NCI-H187 (cell line): Measurements from ENCODE around the gene UBAC2.

ENCODE experiments used
- DNase-seq, 2 experiments: peaks; one replicate each; lab custom pipeline; 2025; lab: John Stamatoyannopoulos, UW

The UBAC2 gene

DNA sequence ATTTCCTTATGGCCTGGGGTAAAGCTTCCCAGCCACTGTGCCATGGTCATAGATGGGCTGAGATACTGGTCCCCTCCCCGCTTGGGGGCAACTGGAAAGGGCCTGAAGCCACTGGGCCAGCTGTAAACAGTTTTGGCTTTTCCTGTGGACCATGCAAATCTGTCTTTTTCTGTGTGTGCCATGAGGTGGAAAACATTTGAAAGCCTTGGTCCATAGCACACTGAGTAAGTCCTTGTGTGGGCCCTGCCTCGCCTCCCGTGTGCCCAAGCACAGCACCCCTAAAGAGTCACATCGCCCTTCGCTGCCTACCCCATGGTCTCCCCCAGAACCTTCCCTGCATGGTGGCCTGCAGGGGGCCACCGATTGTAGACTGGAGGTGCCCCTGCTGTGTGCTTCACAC lies 158.9 kb downstream of the UBAC2 start:
- no peak for DNase-seq

DNA sequence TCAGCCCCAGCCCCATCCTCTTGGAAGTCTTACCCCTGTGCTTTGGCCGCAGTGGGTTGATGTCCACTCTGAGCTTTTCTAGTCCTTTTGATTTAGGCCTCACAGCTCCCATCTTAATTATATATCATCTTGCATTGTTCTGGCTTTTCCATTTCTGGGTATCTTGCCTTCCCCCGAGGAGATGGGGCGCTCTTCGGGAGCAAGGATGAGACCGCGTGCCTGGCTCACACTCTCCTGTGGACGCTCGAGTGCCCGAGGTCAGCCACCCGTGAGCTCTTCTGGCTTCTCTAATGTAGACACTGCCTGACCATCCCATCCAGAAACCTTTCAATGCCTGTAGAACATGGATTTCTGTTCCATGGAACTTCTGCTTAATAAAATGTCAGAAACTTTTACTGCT lies 160.0 kb downstream of the UBAC2 start:
- DNase-seq, result no peak

DNA sequence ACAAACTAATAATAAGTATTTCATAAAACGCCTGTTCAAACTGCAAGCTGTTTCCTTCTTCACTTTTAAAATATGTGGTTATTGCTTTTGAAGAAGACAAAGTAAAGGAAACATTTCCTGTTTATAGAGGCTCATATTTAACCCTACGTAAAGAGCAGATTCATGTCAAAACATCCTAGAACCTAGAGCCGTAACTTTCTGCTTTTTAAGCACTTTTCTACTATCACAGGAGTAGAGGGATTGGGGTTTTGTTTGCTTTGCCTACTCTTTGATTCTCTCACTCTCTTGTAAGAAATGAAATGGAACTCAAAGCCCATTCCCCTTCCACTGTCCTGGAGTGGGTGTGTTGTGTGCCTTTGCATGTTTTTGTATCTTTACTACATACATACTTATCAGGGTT lies 160.5 kb downstream of the UBAC2 start:
- DNase-seq, result no peak

DNA sequence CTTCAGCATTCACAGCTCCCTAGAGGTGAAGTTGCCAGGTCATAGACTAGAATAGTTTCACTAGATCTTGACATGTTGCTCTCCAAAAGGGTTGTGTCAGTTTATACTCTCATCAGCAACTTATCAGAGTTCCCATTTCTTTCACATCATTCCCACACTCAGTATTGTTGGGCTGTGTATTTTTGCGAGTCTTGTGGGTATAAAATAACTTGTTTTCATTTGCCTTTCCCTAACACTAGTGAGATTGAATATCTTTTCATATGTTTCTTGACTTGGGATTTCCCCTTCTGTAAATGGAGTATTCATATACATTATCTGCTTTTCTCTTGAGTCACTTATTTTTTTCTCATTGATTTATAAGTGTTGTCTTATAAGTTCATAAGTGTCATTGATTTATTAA lies 161.7 kb downstream of the UBAC2 start:
- no peak for DNase-seq

DNA sequence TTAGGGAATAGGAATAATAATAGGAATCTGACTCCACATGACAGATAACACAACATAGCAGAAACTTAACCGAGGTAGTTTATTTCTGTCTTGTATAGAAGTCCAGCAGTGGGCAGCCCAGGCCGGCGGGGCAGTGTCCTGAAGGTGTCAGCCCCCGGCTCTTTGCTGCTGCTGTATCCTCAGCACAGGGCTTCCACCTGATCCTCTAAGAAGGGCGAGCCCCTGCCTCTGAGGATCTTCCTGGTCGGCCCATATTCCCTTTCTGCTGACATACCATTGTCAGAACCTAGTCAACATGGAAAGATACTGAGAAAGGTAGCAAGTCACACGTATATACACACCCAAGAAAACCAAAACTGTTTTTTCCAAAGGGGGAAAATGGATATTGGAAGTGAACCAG lies 162.7 kb downstream of the UBAC2 start:
- no peak for DNase-seq

DNA sequence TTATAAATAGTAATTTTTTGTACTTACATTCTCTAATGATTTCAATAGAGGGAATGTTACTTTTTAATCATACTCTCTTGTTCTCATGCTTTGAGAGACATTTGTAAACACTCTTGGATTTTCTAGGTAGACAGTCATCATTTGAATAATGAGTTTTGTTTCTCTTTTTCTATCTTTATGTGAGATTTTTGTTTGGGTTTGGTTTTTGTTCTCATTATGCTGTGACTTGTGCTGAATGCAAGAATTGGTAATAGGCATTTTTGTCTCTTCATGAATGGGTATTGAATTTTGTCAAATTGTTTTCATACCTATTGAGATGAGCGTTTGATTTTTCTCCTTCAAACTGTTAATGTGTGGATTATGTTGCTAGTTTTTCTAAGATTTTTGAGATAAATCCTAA lies 163.3 kb downstream of the UBAC2 start:
- no peak for DNase-seq

DNA sequence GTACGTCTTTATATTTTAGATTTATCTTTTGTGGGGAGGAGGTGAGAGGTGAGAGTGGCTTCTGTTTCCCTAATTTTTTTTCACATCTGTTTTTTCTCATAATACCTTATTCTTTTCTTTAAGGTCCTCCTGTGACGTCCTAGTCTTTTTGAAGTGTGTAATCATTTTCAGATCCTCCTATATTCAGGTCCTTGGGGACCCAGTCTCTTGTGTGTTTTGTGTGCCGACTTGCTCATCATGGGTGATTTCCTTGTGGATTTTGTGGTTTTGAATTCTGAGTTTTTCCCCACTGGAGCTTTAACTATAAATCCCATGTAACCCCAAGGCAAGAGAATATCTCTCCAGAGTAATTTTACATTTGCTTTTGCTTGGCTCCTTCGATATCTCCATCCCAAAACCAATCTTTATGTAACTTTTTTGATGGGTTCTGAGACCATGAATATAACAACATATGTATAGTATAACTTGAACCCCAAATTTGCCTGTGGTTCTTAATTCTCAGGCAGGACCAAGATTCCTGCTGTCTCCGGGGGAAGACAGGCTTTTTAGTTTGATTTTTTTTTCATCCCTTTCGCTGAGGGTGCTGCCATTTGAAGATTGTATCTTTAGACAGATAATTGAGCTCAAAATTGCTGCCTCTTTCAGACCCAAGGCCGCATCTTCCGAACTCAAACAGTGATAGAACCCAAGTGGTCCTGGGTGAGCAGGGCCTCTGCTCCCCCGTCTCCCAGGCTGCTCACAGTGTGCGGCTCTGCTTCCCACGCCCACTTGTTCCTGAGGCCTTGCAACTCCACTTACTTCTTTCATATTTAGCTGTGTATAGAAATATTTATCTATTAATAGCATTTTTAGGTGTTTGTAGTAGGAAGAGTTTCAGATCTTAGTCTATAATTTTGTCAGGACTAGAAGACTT lies 165.7 kb downstream of the UBAC2 start:
- no peak for DNase-seq

DNA sequence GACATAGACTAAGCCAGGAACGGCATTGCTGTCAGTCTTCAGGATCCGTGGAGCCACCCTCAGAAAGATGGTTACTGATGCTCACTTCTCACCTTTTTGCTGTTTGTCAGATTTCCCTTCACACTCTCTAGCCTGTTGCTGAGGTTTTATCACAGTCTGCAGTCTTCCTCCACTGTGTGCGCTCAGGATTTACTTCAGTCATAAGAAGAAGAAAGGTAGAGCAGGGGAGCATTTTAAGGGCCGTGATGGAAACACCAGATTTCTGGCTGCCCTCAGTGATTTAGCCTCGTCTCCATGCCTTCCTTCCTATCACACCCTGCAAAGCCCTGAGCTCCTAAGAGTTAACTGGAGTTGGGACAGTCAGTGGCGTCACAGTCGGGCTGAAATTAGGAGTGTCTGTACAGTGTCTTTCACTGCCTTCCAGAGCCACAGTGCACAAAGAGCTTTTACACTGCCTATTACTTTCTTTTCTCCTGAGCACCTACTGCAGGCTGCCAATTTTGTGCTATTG lies 166.5 kb downstream of the UBAC2 start:
- no peak for DNase-seq

DNA sequence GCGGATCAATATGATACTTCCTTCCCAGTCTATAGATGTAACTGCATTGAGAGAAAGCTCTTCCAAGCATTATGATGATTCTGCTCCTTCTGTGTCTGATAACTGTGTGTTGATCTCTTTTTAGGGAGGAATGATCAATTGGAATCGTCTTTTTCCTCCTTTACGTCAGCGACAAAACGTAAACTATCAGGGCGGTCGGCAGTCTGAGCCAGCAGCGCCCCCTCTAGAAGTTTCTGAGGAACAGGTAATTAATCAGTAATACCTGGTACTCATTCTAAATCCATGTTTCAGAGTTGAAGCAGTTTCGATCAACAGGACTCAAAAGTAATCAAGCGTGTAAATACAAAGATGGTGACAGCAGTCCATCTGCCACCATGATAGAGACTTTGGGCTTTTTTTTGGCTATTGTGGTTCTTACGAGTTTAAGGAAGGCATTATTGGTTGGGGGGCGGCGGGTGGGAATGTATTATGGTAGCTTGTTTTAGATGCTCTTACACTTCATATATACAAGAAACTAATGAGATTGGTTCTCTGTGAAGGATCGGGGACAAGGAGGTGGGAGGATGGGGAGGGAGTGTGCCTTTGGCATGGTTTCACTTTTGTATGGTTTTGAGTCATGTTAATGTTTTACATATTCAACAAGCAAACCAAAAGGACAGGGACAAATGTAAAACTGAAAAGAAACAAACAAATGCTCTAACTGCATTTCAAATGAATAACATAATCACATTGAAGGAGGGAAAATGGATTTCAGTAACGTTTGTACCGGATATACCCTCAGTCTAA lies 167.2 kb downstream of the UBAC2 start:
- no peak for DNase-seq

DNA sequence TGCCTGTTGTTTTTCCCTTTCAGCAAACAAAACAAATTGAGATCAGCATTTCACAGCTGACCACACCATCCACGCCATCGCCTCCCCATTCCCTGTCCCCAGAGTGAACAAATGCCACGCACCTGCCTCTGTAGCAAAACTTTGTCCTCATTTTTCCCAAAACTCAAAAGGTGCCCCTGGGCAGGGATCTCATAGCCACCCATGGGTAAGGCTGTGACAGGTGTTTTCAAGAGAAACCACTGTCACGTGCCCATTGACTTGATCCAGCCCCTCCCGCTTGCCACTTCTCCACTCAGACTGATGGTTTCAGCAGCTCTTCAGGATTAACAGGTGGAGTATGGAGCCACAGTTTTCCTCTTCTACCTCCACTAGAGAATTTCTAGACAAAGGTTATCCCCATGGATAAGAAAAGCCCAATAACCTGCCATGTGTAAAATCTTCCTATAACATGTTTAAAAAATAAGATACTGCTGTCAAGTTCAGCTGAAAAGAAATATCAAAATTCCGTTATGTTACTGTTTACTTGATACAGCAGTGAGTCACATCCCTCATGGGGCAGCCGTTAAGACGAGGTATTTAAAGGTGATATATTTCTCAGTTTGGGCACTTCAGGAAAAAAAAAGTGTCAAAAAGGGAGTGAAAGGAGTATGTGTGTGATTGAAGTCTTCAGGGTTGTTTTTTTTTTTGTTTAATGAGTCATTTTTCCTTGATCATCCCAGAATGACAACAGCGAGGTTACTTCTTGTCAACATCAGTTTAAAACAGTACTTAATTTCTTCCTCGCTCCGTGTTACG lies 170.0 kb downstream of the UBAC2 start:
- peak; percentile 57 to 65 for DNase-seq

DNA sequence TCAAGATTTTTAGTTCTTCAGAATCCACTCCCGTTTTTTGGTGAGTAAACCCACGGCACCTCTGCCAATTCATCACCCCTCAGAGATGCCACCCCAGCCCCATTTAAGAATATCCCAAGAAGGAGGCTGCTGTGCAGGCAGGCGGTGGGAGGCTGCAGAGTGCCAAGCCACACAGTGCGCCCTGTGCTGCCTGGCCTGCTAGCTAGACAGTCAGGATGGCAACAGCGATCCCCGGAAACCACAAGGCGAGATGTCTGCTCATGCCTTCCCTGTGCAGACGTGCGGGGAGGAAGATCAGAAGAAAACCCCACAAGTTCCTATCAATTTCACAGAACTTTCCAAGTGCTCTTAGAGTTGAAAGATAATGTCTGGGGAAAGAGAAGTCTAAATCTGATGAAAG lies 171.3 kb downstream of the UBAC2 start:
- no peak for DNase-seq

DNA sequence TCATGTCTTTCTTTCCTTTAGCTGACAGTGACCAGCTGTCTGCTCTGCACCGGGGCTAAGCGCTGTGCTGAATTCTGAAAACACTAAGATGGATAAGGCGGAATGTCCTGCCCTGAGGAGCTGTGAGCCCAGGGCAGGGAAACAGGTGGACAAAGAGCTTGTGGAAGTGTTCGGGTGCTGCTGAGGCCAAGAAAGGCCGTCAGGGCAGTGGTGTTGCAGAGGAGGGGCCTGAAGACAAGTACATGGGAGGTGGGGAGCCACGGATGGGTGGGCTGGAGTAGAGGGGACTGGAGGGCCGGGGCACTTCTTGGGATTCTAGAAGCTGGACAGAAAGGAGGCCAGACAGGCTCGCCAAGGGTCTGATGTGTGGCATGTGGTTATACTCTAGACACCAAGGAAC lies 172.8 kb downstream of the UBAC2 start:
- DNase-seq, result no peak

DNA sequence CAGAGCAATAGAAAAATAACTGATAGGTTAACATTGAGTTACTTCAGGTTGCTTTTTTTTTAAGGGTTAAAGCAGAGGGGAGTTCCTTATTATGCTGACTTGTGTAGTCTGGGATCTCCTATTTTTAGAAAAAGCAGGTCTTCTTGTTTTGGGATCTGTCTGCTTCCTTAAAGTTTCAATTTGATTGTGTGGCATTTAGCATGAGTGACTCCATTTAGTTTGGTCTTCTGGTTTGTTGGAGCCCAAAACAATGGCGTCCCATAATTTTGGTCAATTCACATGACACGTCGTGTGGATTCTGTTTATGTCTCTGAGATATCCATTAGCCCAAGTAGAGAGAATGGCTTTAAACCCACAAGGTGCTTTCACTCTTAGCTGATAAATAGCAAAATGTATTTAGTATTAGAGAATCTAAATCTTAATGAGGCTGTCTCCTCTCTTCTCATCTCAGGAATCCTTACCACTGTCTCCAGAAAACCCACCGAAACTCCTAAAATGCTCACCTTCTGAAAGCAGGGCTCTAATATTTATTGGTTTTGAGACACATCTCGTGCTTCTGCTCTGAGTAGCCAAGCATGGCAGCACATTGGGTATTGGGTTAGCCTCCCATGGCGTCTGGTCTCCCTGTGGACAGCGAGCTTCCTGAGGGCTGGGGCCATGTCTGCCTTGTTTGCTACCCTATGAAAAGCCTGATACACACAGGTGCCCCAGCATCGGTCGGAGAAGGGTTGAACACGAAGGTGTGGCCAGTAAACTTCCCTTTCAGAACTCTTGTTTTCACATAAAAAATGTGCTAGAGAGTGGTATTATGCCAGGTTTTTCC lies 173.7 kb downstream of the UBAC2 start:
- no peak for DNase-seq

DNA sequence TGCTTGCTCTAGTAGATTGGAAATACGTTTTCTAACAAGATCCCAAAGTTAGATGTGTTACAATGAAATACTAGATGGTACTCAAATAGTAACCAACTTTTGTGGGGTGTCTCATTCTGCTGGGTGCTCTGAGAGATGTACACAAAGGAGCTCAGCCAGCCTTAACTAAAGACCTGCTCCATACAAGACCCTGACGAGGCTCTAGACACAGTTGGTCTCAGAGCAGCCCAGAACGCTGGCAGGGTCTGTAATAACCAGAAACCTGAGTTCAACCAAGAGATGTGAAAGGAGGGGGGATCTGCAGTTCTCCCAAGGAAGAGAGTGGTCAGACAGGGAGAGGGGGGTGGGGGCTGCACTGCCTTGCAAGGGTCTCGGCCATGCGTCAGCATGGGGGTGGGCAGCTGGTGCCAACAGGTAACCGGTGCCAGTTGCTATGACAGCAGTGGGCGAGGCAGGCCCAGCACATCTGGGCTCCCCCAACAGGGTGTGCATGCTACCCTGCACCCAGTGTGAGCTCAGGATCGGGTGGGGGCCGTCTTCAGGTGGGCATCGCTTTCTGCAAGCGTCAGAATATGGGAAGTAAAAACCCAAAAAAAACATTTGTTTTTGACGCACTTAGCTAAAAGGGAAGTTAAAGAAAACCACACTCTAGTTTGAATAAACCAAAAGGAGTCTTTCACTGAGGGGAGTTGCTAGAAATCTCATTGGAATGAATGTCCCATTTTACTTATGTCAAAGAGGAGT lies 174.5 kb downstream of the UBAC2 start:
- no peak for DNase-seq

DNA sequence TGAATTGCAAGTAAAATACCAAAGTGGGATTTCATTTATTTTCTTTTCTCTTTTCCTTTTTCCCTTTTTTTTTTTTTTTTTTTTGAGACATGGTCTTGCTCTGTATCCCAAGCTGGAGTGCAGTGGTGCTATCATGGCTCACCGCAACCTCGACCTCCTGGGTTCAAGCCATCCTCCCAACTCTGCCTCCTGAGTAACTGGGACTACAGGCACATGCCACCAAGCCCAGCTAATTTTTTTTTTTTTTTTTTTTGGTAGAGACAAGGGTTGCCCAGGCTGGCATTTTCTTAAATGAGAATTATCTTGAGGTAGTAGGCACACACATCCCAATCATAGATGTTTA lies 175.1 kb downstream of the UBAC2 start:
- no peak for DNase-seq

DNA sequence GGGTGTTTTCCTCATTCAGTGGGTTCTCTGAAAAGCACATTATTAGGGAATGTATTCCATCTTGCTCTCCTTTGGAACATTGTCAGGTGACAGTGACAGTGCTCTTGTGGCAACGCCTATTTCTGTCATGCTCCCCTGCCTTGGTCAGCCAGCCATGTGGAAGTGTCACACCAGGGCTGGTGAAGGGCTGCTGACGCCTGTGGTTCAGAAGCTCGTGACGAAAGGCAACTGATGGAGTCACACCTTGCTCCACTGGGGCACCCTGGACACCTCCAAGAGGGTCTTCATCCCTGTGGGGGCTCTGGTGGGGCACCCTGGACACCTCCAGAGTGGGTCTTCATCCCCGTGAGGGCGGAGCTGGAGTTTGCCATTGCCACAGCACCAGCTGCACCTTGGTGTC lies 175.5 kb downstream of the UBAC2 start:
- DNase-seq, result peak; percentile 25 to 28

DNA sequence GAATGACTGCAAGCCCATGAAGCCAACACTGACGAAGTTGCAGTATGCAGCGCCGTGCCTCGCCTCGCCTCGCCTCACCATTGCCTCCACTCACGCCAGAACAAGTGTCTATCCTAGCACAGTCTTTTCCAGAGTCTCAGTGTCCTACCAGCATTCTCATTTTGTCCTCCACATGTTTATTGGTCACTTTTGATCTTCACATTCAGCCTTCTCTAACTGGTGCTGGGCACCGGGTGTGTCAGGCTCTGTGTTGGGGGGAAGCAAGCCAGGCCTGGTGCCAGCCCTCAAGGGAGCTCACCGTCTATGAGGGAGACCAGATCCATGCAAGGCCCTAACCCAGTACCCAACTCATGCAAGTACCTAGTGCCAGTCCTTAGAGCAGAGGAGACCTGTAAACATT lies 176.3 kb downstream of the UBAC2 start:
- no peak for DNase-seq

DNA sequence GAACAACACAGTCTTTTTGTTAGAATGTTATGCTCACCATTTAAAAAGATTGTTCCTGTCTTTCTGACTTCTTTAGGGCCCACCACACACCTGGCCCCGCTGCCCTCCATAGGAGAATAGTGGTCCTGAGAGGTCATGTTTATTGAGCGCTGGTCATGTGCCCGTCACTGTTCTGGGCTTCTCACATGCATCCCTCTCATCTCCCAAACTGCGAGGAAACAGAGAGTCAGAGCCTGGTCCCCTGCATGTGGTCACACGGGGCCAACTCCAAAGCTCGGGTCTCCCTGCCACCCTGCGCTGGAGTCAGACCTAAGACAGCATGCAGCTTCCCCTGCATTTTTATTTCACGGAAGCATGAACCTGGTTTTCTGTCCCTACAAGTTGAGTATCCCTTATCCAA lies 177.0 kb downstream of the UBAC2 start:
- DNase-seq, result no peak

DNA sequence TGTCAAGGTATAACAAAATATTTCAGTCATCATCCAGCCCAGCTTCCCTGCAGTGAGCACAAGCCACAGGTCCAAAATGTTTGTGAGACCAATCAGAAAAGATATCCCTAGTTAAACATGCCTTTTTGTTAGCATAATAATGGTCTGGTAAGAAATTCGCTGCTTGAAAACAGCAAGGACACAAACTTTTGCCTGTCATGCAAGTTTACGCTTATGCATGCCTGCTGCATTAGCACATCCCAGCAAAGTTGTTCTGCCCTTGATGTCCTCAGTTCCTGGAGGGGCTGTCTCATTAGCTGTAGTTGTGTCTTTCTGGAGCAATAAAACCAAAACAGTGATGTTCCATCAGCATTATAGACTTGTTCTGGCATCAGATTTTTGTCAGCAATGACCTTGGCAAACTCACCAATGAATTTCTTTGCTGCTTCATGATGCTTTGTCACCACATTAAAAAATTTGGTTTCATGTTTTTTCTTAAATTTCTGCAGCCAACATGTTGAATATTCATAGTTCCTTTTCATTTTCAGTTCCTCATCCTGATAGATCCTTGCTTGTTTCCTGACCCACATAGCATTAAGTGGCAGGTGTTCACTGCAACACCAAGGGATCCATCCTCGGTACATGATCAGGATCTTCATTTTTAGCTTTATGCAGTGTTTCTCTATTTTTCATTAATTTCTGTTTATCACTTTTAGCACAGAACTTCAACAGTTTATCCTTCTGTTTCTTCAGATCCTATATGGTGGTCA lies 178.5 kb downstream of the UBAC2 start:
- no peak for DNase-seq
